EL (cell line): ENCODE measurements around the gene MYO15B.
"Not testable (repeated sequence)": the region's sequence is repeated elsewhere in the genome, so short reads cannot be mapped to it uniquely, and the experiment has no call there.

Experiments
- DNase-seq: peaks from one replicate; pipeline ENCODE4 v3.0.0-alpha.2; 2016

MYO15B gene

GRCh38 chr17:75626496-75627038 lies 39.0 kb downstream of the MYO15B start:
- DNase-seq, result no peak

GRCh38 chr17:75627094-75627493 lies 39.5 kb downstream of the MYO15B start:
- no peak for DNase-seq

- no peak for DNase-seq
Measured at GRCh38 chr17:75628425-75628824, 40.8 kb downstream of the MYO15B start.

- DNase-seq, result no peak
Measured at GRCh38 chr17:75629157-75629556, 41.6 kb downstream of the MYO15B start.

- no peak for DNase-seq
Measured at GRCh38 chr17:75630071-75630917, 42.7 kb downstream of the MYO15B start.

GRCh38 chr17:75631353-75631752 lies 43.8 kb downstream of the MYO15B start:
- DNase-seq, result no peak

- DNase-seq, result no peak
Measured at GRCh38 chr17:75632428-75632827, 44.8 kb downstream of the MYO15B start.

- peak; percentile 91 for DNase-seq
Measured at GRCh38 chr17:75632863-75633485, 45.4 kb downstream of the MYO15B start, which contains the start of gene SMIM5. SMIM5 (plus strand) TSS chr17:75633434; CDS start chr17:75640202, 6,768 bp downstream.

GRCh38 chr17:75633486-75634375 lies 46.1 kb downstream of the MYO15B start:
- DNase-seq, result peak; percentile 92

GRCh38 chr17:75634376-75634740 lies 46.8 kb downstream of the MYO15B start:
- no peak for DNase-seq

GRCh38 chr17:75634754-75635609 lies 47.4 kb downstream of the MYO15B start:
- DNase-seq, result no peak

- DNase-seq, result no peak
Measured at GRCh38 chr17:75635610-75636202, 48.1 kb downstream of the MYO15B start.

GRCh38 chr17:75636381-75637142 lies 49.0 kb downstream of the MYO15B start:
- DNase-seq, result no peak

GRCh38 chr17:75637143-75637538 lies 49.5 kb downstream of the MYO15B start:
- DNase-seq, result no peak

- DNase-seq, result no peak
Measured at GRCh38 chr17:75637551-75637950, 50.0 kb downstream of the MYO15B start.

- not testable (repeated sequence) for DNase-seq
Measured at GRCh38 chr17:75638039-75638438, 50.4 kb downstream of the MYO15B start.

- no peak for DNase-seq
Measured at GRCh38 chr17:75638893-75639292, 51.3 kb downstream of the MYO15B start.

- no peak for DNase-seq
Measured at GRCh38 chr17:75639327-75639726, 51.7 kb downstream of the MYO15B start.

GRCh38 chr17:75639771-75640555 lies 52.4 kb downstream of the MYO15B start:
- no peak for DNase-seq

GRCh38 chr17:75640556-75641119 lies 53.0 kb downstream of the MYO15B start:
- DNase-seq, result no peak
